ENCODE data around the gene CARMIL1.

DNA sequence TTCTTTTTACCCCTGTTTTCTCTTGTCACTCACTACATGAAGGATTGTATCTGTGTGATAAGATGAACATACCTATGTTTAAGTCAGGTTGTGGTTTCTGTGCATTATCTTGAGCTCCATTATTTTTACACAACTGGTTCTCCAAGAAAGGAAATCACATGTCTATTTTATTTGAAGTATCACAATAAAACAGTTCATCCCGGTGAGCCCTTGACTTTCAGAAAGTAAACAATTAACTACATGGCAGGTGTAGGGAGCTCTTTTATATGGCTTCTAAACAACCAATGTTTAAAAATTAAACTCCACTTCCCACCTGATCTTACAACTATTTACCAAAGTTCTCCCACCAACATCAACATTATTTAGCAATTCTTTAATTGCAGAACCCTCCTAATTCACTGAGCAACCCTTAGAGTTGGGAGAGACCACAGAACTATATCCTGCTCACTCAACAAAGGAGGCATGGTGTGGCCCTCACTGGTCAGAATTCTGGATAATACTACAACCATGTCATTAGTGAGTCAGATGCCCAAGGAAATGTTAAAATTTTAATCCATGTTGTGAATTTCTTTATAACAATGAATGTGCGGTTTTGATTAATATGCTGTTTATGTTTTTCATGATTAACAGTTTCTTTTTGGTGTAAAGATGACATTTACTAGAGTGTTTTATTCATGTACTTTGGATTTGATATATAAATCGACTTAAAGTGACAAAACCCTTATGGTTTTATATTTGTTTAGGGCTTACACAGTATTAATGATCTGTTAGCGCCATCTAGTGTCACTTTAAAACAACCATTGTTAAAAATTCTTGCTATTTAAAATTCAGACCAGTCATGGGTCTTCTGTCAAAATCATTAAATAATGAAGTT, 322.9 kb downstream of the CARMIL1 start:
- peak in 6 of 7 experiments; percentile 36 to 78 (median 73) for TF ChIP-seq CTCF (IDR thresholded peaks at IDR 0.05)
- no peak for TF ChIP-seq POLR2A (IDR thresholded peaks at IDR 0.05)
